GM13976 (cell line): Measurements from ENCODE around the gene SCNN1A.
"Not testable (repeated sequence)": the region's sequence is repeated elsewhere in the genome, so short reads cannot be mapped to it uniquely, and the experiment has no call there.

Experiments used
- DNase-seq: peaks from one replicate; pipeline ENCODE4 v3.0.0; 2012; ENCODE audit warnings: low spot score
- CTCF ChIP-seq: IDR thresholded peaks from 2 replicates; pipeline ENCODE4 v1.5.1; 2012; ENCODE audit warnings: borderline replicate concordance, mild to moderate bottlenecking; ENCODE audit not compliant: insufficient read depth; ENCODE audit errors: extremely low read depth, missing control alignments, control extremely low read depth
- in situ Hi-C: fragments of 300-500 bp; cut with MboI; formaldehyde crosslinking; loops from one replicate; pipeline ENCODE4 v1.12.0; 2022; ENCODE audit warnings: low sequenced_read_pairs, mixed read lengths, inconsistent platforms; ENCODE audit not compliant: unreplicated experiment

SCNN1A gene

GRCh38 chr12:6343518-6343917 lies 31.8 kb downstream of the SCNN1A start:
- no peak for TF ChIP-seq CTCF
- in situ Hi-C loops: no loop called here
- no peak for DNase-seq

- TF ChIP-seq CTCF: no peak
- in situ Hi-C loops: no loop called here
- DNase-seq: no peak
Observed at GRCh38 chr12:6342140-6342889, 33.0 kb downstream of the SCNN1A start.

- no peak for TF ChIP-seq CTCF
Observed at GRCh38 chr12:6341417-6342139, 33.8 kb downstream of the SCNN1A start, which contains the start of gene TNFRSF1A. Gene TNFRSF1A (minus strand): TSS chr12:6342076. CDS start chr12:6341814, 262 bp downstream.

DNA sequence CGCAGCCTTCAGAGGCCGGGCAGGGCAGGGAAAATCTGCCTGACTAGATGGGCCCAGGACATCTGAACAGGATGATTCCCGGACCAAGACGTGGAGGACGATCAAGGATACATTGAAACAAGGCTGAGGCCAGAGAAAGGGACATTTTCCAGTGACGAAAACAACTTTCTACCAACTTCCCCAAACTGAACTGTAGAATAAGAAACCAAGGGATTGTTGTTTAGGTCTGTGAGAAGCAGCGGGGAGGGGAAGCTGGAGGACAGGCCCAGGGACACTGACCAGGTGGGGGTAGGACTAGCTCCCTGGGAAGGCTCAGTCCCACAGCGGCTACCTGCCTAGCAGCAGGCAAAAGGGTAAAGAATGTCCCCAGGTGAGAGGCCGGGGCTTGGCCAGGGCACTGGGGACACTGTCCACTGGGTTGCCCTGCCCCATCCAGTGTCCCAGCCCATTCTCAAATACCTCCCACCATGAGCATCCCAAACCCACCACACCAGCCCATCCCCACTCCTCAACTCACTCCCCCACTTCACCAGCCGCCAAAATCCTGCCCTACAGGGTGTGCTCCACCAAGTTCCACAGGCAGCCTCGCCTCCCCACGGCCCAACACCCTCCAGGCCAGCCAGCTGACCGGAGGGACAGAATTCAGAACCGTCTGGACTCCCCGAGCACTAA lies 34.5 kb downstream of the SCNN1A start:
- in situ Hi-C loops: no loop called here
- no peak for TF ChIP-seq CTCF
- DNase-seq: no peak

More at GRCh38 chr12:6341417-6342139, 33.8 kb downstream of the SCNN1A start, which contains the start of gene TNFRSF1A:
- in situ Hi-C loops: no loop called here
- peak; percentile 67 for DNase-seq

- no peak for TF ChIP-seq CTCF
- in situ Hi-C loops: no loop called here
- DNase-seq: no peak
Observed at GRCh38 chr12:6340032-6340638, 35.2 kb downstream of the SCNN1A start.

DNA sequence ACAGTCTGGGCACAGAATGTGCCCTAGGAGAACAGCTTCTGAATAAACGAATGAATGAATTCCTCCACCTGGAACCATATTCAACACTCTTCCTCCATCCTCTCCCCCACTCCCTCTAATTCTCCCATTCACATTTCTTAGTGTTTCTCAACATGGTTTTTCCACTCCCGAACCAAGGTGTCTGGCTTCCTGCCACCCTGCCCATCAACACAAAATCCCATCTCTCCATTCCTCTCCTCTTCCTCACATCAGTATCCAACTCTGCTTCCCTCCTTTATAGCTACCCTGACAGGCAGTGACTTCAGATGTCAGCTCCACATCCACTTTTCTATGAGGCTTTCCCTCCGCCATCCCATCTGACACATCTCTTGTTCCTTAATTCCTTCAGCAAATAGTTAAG lies 36.4 kb downstream of the SCNN1A start:
- in situ Hi-C loops: no loop called here
- no peak for TF ChIP-seq CTCF
- no peak for DNase-seq

GRCh38 chr12:6338536-6338935 lies 36.8 kb downstream of the SCNN1A start:
- DNase-seq, in situ Hi-C loops: not testable (repeated sequence)
